ENCODE measurements around the gene UNCX.

UNCX gene

GRCh38 chr7:1248143-1248915 is 15.7 kb downstream of the UNCX start:
- no peak for DNase-seq
- no peak overlapping the region for H3K27ac ChIP-seq

DNA sequence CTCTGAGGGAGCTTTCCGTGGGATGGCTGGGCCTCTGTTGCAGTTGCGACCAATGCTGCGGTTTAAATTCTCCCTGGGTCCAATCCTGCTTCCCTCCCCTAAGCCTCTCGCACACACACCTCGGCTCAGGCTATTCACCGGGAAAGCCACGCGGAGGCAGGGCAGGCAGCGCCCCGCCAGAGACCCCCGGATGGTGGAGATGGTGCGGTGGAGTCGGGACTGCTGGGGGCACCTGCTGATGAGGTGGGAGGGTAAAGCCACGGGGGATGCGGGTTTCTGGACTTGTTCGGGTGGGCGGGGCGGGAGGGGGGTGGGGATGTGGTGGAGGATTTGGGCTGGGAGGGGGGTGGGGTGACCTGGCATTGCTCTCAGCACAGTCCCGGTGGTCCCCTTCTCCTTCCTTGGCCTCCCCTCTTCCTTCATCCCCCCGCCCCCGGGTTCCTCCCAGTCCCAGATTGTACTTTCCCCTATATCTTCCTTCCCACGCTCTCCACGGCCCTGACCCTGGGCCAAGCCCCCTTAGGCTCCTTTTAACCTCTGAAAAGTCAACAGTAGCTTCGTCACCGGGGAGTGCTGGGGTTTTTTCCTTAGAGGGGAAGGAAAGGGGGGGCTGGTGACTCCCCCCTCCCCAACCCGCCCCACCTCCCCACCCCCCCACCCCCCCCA is 16.4 kb downstream of the UNCX start:
- Histone ChIP-seq H3K36me3 (replicated peaks) (no peaks in the 10 kb centered on the region), H3K27ac (no peak overlapping the region)

More at GRCh38 chr7:1248143-1248915, 15.7 kb downstream of the UNCX start:
- Histone ChIP-seq H3K4me3 (ENCODE audit: low read depth, low read length) (no peak overlapping the region), H3K27me3 (replicated peaks) (peaks cover 77% of the 10 kb centered on the region), H3K36me3 (replicated peaks) (no peaks in the 10 kb centered on the region)
- TF ChIP-seq, protein P1, sequence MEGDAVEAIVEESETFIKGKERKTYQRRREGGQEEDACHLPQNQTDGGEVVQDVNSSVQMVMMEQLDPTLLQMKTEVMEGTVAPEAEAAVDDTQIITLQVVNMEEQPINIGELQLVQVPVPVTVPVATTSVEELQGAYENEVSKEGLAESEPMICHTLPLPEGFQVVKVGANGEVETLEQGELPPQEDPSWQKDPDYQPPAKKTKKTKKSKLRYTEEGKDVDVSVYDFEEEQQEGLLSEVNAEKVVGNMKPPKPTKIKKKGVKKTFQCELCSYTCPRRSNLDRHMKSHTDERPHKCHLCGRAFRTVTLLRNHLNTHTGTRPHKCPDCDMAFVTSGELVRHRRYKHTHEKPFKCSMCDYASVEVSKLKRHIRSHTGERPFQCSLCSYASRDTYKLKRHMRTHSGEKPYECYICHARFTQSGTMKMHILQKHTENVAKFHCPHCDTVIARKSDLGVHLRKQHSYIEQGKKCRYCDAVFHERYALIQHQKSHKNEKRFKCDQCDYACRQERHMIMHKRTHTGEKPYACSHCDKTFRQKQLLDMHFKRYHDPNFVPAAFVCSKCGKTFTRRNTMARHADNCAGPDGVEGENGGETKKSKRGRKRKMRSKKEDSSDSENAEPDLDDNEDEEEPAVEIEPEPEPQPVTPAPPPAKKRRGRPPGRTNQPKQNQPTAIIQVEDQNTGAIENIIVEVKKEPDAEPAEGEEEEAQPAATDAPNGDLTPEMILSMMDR (IDR thresholded peaks at IDR 0.05; ENCODE audit: low read depth, low read length, missing control alignments) = no peak
- in situ Hi-C loops (cut with HindIII; ENCODE audit: low pct_ligation_motif_present, low sequenced_read_pairs) = no loop called here

DNA sequence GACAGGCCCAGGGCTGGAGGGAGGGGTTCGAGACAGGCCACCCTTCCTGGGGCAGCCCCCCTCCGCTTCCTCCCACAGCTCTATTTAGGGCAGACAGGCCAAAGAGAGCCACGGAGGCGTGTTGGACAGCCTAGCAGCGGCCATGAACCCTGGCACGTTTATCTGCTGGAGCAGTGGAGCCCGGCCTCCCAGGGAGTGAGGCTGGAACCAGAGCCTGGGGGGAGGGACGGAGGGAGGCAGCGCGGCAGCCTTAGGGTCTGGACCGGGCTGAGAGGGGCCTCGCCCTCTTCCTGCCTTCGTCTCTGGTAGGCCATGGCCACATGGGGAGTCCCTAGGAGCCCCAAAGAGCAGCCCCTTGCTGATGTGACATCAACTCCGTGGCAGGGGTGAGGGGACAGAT is 17.1 kb downstream of the UNCX start:
- Histone ChIP-seq H3K27me3 (replicated peaks) (peaks cover 73% of the 10 kb centered on the region), H3K27ac (no peak overlapping the region), H3K4me3 (ENCODE audit: low read depth, low read length) (no peak overlapping the region), H3K36me3 (replicated peaks) (no peaks in the 10 kb centered on the region)
- TF ChIP-seq, protein P1 (IDR thresholded peaks at IDR 0.05; ENCODE audit: low read depth, low read length, missing control alignments) = no peak
- in situ Hi-C loops (cut with HindIII; ENCODE audit: low pct_ligation_motif_present, low sequenced_read_pairs) = no loop called here
- no peak for DNase-seq

More for the DNA sequence above, 16.4 kb downstream of the UNCX start:
- in situ Hi-C loops (cut with HindIII; ENCODE audit: low pct_ligation_motif_present, low sequenced_read_pairs) = no loop called here
- H3K4me3 ChIP-seq (ENCODE audit: low read depth, low read length) = no peak overlapping the region
- DNase-seq = no peak
- peaks cover 75% of the 10 kb centered on the region for H3K27me3 ChIP-seq (replicated peaks)
- TF ChIP-seq, protein P1 (IDR thresholded peaks at IDR 0.05; ENCODE audit: low read depth, low read length, missing control alignments) = no peak

- DNase-seq = no peak
- H3K27ac ChIP-seq = no peak overlapping the region
- TF ChIP-seq, protein P1 (IDR thresholded peaks at IDR 0.05; ENCODE audit: low read depth, low read length, missing control alignments) = no peak
- peaks cover 72% of the 10 kb centered on the region for H3K27me3 ChIP-seq (replicated peaks)
- in situ Hi-C loops (cut with HindIII; ENCODE audit: low pct_ligation_motif_present, low sequenced_read_pairs) = no loop called here
- H3K36me3 ChIP-seq (replicated peaks) = no peaks in the 10 kb centered on the region
- no peak overlapping the region for H3K4me3 ChIP-seq (ENCODE audit: low read depth, low read length)
These were observed 18.2 kb downstream of the UNCX start for GRCh38 chr7:1250901-1251300.

DNA sequence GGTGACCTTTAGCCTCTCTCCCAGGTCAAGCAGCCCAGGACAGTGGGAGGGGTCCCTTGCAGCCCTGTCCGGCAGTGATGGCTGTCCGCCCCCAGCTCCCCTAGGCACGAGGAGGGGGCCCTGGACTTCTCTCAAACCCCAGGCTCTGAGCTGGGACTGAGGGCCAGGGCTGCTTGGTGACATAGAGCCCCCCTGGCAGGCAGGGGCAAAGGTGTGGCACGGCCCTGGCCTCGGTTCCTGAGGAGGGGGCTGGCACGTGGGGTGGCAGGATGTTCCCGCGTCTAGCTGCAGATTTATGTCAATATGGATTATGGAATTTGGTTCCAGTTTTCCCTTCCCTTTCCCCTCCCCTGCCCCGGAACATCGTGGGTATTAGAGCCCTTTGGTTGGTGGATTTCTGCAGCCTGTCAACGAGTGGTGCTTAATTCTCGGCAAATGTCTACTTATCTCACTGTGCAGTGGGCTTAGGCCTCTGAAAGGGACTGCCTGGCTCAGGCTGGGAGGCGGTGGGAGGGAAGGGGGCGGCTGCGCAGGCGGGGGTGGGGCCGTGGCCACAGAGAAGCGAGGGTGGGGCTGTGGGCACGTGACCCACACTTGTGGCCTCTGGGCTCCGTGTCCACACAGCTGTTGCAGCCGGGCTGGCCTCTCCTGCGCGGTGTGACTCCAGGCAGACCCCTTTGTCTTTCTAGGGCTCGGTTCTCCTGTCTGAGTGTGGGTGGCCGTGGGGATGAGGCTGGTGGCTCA is 19.3 kb downstream of the UNCX start:
- DNase-seq = no peak
- in situ Hi-C loops (cut with HindIII; ENCODE audit: low pct_ligation_motif_present, low sequenced_read_pairs) = no loop called here
- TF ChIP-seq, protein P1 (IDR thresholded peaks at IDR 0.05; ENCODE audit: low read depth, low read length, missing control alignments) = no peak
- H3K27me3 ChIP-seq (replicated peaks) = peaks cover 62% of the 10 kb centered on the region
- no peak overlapping the region for H3K27ac ChIP-seq
- H3K4me3 ChIP-seq (ENCODE audit: low read depth, low read length) = no peak overlapping the region
- no peaks in the 10 kb centered on the region for H3K36me3 ChIP-seq (replicated peaks)

Data from brain microvascular endothelial cell (primary cell).